NT2/D1 (cell line): ENCODE results near the gene CADM4.

Experiments used
- SUZ12 ChIP-seq: IDR thresholded peaks from 2 replicates; pipeline ENCODE4 v1.6.1; 2011; ENCODE audit not compliant: insufficient read length, insufficient read depth; ENCODE audit errors: extremely low read depth
- YY1 ChIP-seq: IDR thresholded peaks from 2 replicates; pipeline ENCODE4 v1.6.1; 2011; ENCODE audit not compliant: insufficient read length, insufficient read depth
- ZNF274 ChIP-seq: IDR thresholded peaks from 2 replicates; pipeline ENCODE4 v1.6.1; 2011; ENCODE audit warnings: mild to moderate bottlenecking, low read depth, low read length

DNA sequence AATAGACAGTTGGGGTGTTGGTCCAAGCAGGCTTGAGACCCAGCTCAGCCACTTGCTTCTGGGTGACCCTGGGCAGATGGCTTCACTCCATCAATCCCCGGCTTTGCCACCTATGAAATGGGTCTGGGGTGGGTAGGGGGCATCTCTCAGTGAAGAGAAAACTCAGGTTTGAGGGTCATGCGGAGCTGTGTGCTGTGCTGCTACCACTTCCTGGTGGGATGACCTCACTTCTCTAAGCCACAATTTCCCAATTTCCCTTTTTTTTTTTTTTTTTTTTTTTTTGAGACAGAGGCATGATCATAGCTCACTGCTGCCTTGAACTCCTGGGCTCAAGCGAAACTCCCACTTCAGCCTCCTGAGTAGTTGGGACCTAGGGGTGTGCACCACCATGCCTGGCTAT, 34.9 kb upstream of the CADM4 start:
- TF ChIP-seq ZNF274 (no peak), YY1 (no peak), SUZ12 (no peak)
